Measurements from ENCODE around the gene PANK2.
"Not testable (repeated sequence)": the region's sequence is repeated elsewhere in the genome, so short reads cannot be mapped to it uniquely, and the experiment has no call there.

Gene PANK2

DNA sequence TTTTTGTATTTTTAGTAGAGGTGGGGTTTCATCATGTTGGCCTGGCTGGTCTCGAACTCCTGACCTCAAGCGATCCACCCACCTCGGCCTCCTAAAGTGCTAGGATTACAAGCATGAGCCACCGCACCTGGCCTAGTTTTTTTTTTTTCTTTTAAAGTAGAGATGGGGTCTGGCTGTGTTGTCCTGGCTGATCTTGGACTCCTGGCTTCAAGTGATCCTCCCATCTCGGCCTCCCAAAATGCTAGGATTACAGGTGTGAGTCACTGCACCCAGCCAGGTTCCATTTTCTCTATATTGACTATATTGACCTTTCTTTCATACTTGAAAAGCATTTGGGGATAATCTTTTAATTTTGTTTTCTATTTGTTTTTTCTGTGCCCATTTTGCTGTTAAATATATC lies 13.3 kb downstream of the PANK2 start:
- DNase-seq, result no peak

GRCh38 chr20:3904224-3904623 lies 15.0 kb downstream of the PANK2 start:
- DNase-seq, result no peak

GRCh38 chr20:3904857-3905256 lies 15.7 kb downstream of the PANK2 start:
- DNase-seq, result no peak

DNA sequence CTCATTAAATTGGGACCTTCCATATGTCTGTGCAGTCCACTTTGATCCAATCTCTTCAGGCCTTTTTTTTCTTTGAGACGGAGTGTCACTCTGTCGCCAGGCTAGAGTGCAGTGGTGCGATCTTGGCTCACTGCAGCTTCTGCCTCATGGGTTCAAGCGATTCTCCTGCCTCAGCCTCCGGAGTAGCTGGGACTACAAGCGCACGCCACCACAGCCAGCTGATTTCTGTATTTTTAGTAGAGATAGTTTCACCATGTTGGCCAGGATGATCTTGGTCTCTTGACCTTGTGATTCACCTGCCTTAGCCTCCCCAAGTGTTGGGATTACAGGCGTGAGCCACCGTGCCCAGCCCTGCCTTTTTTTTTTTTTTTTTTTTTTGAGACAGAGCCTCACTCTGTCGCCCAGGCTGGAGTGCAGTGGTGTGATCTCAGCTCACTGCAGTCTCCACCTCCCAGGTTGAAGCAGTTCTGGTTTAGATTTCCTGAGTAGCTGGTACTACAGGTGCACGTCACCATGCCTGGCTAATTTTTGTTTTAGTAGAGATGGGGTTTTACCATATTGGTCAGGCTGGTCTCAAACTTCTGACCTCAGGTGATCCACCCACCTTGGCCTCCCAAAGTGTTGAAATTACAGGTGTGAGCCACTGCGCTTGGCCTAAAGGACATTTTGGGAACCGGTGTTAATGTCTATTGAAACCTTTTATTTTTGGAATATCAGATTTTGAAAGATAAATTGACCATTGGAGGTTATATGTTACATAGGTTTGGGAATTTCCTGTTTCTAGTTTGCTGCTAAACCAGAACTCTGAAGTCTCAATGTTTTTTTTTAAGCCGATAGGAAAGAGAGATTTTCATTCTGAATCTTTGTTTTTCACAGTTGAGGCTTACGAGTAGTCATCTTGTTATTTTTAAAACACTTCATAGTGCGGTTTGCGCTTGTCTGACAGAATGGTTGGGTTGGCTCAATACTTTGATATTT lies 17.8 kb downstream of the PANK2 start:
- DNase-seq, result not testable (repeated sequence)

- no peak for DNase-seq
These were observed 19.5 kb downstream of the PANK2 start for GRCh38 chr20:3908667-3909066.

- no peak for DNase-seq
These were observed 20.8 kb downstream of the PANK2 start for GRCh38 chr20:3909952-3910366.

- DNase-seq, result no peak
These were observed 21.7 kb downstream of the PANK2 start for GRCh38 chr20:3910853-3911252.

- no peak for DNase-seq
These were observed 22.8 kb downstream of the PANK2 start for GRCh38 chr20:3911956-3912355.

GRCh38 chr20:3914446-3914845 lies 25.3 kb downstream of the PANK2 start:
- DNase-seq, result no peak

- no peak for DNase-seq
These were observed 26.5 kb downstream of the PANK2 start for GRCh38 chr20:3915691-3916090.

DNA sequence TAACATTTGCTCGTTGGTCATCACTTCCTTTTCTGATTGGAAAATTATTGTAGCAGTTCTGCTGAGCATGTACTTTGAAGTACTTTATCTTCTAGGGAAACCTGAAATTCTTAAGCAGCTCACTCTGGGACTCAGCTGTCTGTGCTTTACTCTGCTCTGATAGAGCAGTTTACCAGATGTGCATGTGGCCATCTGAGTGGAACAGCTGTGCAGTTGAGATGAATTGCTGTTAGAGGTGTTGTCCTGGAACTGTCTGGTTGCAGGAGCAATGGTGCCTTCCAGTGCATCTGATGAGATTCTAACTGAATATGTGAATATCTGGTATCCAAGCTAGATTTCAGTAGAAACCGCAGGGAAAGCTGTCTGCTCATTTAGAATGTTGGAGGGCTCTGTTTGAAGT lies 27.2 kb downstream of the PANK2 start:
- no peak for DNase-seq

- DNase-seq, result peak; percentile 34
These were observed 30.2 kb downstream of the PANK2 start for GRCh38 chr20:3919352-3919751.

DNA sequence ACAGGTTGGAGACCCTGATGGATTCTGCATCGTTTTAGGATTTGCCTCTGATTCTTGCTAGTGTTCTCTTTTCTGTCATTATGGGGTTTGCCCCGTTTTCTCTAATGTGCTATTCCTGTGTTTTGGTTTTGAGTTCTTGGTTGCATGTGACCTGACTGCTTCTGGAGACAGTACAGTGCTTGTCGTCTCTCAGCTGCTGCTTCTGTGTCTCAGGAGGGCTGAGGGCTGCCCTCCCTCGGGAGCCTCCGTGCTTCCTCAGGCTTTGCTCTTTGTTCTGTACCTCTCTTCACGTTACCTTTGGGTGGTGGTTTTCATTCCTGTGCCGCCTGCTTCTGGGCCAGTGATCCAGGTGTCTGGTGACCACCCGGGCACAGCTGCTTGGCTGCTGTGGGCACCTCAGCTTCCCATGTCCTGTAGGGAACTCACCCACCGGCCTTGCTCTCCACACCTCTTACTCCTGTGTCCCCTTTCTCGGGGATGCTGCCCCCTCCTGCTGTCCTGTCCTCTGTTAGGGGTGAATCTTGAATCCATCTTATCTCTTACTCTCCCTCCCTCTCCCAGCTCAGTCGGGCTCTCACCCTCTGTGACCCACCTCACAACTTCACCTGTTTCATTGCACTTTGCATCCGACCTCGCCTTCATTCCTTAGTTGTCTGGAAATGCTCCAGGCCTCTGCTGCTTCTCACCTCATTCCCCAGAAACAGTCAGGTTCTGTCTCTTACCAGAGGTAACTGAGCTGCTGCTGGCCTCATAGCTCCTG lies 33.2 kb downstream of the PANK2 start:
- DNase-seq, result no peak

GRCh38 chr20:3922983-3923339 lies 33.8 kb downstream of the PANK2 start:
- no peak for DNase-seq

- peak; percentile 36 for DNase-seq
These were observed 34.6 kb downstream of the PANK2 start for GRCh38 chr20:3923818-3924217.

- no peak for DNase-seq
These were observed 35.3 kb downstream of the PANK2 start for GRCh38 chr20:3924304-3925112.

DNA sequence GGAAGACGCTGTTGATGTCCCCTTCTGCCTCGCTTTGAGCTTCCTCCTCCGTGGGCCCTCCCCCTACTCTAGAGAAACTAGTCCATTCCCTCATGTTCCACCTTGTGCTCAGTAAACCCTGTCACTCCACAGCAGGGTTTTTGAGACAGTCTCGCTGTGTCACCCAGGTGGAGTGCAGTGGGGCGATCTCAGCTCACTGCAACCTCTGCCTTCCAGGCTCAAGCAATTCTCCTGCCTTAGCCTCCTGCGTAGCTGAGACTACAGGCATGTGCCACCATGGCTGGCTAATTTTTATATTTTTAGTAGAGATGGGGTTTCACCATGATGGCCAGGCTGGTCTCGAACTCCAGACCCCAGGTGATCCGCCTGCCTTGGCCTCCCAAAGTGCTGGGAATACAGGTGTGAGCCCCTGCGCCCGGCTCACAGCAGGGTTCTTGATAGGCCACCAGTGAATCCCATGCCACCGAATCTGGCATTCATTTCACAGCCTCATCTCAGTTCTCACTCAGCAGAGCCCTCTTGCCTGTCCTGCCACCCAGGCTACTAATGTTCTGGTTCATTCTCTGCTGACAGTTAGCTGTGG lies 36.0 kb downstream of the PANK2 start:
- no peak for DNase-seq

DNA sequence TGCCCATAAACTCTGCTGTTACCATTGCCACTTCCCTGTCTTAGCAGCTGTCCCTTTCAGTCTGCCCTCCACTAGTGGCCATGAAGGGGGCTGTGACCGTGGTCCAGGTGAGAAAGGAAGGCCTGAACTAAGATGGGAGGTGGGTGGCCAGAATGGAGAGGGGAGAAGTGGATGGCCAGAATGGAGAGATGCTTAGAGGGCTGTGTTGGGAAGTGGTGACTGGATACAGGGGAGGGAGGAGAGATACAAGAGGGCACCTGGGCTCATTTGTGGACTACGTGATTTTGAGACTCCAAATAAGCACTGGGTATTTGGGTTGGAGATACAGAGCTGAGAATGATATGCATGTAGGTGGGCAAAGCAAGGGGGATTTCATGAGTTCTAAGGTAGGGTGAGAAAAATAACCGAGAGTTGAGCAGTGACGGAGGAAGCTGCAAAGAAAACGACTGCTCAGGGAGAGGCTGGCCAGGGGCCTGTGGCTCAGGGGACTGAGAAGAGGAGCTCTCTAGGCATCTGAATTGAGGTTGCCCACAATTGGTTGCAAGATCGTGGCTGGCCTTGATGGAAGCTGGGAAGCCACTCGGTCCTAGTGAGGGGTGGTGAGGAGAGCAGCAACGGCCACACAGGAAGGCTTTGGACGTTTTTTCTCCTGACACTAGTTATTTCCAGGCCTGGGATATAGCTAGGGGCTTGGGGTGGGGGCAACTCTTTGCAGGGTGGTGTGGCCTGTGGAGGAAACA lies 36.9 kb downstream of the PANK2 start:
- no peak for DNase-seq

GRCh38 chr20:3927486-3928291 lies 38.5 kb downstream of the PANK2 start:
- DNase-seq, result no peak

DNA sequence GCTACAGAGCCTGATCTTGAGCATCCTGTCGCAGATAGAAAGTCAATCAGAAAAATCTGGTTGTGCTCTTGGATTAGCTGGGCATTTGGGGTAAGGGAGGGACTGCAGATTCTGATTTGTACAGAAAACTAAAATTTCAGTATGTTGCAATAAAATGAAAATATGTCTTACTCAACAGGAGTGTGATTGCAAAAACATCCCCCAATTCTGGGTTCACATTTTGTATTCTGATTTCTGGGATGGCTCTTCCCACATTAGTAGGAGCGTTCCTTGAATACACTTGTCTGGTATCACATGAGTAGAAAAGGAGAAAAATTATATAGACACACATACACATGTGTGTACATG lies 40.5 kb downstream of the PANK2 start:
- no peak for DNase-seq
